H9 (cell line): ENCODE results near the gene UPF3A. TPM values are rescaled to one million over a fixed set of nuclear protein-coding genes. Genes with fewer than 3 reads are reported as not detected.

Experiments
- microRNA-seq: library from miRNA; unstranded; fragments of <30 nt; microRNA quantifications from one replicate; pipeline ENCODE4, GENCODE V29; 2020; ENCODE audit warnings: borderline microRNAs expressed
- total RNA-seq: library from RNA; stranded (reverse); gene quantifications from 2 replicates; pipeline ENCODE4 v1.2.1, GENCODE V29; 2021

UPF3A gene
- total RNA-seq, 1 experiment from 2014 or later: 81.8 TPM

Small RNA genes within 50 kb of the gene (microRNA-seq; reads per million reads assigned to microRNA genes)
- gene MIR4502: not detected
- gene MIR548AR: not detected

Other genes starting within 250 kb of the UPF3A start
- gene RASA3, start 149.0 kb upstream of the UPF3A start, total RNA-seq: 11.7 and 12.3 TPM in 2 replicates
- gene CFAP97D2, start 102.3 kb upstream of the UPF3A start, total RNA-seq: not detected in 2 replicates
- gene CDC16, start 46.7 kb upstream of the UPF3A start, total RNA-seq: 86.9 and 91.9 TPM in 2 replicates
- 57.8 and 62.1 TPM in 2 replicates for gene CHAMP1, start 32.9 kb downstream of the UPF3A start, total RNA-seq